Heart left ventricle (tissue), 13 donors: ENCODE measurements around the gene APOL4.

ENCODE experiments used
- POLR2A ChIP-seq, 2 donors: fragments of 450-650 bp; IDR thresholded peaks; one replicate each; pipeline ENCODE4 v1.6.1; 2017; ENCODE audit warnings: antibody characterized with exemption in 2 of 2, mild to moderate bottlenecking in 2 of 2, moderate library complexity in 2 of 2
- TF ChIP-seq, protein P1 (sequence below), 12 donors: fragments of 200-600 bp; sonication (generic) in 4 of 12; IDR thresholded peaks; one replicate each; pipeline versions ENCODE4 v1.5.0 to v1.8.0; 2018 to 2022; ENCODE audit warnings: antibody characterized with exemption in 12 of 12, mild to moderate bottlenecking in 5 of 12
- donor health status: ischemic (EF 13 %, LVEDD 7.1; RV severe dilation, severe dysfunction).
- donor health status: DM: no; HTN: yes; CAD: no.
- donor health status: DM: no; HTN: no; CAD: no.
- donor health status: ischemic (EF 25% LVEDD 6.9; RV normal size, moderate dysfunction).
- donor health status: ischemic (EF 25% LVEDD 5.7; RV mildly dilated, moderate dysfunction).
- donor health status: ischemic (EF 35%, LVEDD 5.7; RV mildly dilated, moderate dysfunction).
- donor health status: nonischemic (EF 11% LVEDD 7.7; RV severe dilation, severe dysfunction).
- donor health status: DM: yes; HTN: yes; CAD: no.
- donor health status: PGD.
- donor health status: ischemic (EF 29% LVEDD 5.4; RV normal size, mild dysfunction).
- donor health status: nonischemic (EF 23%, LVEDD 6.1; RV moderate dilation, normal function).

GRCh38 chr22:36224245-36224644, 22.6 kb upstream of the APOL4 start:
- TF ChIP-seq POLR2A (IDR thresholded peaks at IDR 0.05), result no peak
- TF ChIP-seq, protein P1, sequence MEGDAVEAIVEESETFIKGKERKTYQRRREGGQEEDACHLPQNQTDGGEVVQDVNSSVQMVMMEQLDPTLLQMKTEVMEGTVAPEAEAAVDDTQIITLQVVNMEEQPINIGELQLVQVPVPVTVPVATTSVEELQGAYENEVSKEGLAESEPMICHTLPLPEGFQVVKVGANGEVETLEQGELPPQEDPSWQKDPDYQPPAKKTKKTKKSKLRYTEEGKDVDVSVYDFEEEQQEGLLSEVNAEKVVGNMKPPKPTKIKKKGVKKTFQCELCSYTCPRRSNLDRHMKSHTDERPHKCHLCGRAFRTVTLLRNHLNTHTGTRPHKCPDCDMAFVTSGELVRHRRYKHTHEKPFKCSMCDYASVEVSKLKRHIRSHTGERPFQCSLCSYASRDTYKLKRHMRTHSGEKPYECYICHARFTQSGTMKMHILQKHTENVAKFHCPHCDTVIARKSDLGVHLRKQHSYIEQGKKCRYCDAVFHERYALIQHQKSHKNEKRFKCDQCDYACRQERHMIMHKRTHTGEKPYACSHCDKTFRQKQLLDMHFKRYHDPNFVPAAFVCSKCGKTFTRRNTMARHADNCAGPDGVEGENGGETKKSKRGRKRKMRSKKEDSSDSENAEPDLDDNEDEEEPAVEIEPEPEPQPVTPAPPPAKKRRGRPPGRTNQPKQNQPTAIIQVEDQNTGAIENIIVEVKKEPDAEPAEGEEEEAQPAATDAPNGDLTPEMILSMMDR (IDR thresholded peaks at IDR 0.05), result no peak
